Measurements from ENCODE around the gene PRELP.

The PRELP gene

DNA sequence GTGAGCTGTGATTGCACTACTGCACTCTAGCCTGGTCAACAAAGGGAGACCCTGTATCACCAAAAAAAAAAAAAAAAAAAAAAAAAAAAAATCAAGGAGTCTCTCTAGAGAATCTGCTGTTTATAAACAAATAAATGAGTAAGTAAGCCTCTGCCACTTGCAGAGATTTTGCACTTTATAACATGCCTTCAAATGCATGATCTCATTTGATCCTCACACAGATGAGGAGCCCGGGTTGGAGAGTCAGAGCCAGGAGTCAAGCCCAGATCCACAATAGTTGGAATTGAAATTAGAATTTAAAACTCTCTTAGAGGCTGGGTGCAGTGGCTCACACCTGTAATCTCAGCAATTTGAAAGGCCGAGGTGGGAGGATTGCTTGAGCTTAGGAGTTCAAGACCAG, 4.0 kb downstream of the PRELP start:
- no peak for DNase-seq

DNA sequence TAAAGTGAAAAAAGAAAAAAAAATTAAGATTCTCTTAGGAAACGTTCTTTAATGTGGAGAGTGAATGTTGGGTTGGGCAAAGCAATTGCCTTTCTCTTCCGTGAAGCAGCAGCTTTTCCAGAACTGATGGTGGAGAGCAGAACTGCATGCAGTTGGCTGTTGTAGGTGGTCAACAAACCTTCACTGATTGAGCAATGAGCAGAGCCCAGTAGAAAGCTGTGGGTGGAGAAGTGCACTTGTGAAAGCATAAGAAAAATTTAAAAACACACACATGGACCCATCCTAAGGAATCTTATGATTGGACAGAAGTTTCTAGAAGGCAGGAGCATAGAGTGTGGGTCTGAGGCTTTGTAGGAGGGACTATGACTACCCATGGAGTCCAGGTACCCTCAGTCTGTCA, 4.5 kb downstream of the PRELP start:
- no peak for DNase-seq

DNA sequence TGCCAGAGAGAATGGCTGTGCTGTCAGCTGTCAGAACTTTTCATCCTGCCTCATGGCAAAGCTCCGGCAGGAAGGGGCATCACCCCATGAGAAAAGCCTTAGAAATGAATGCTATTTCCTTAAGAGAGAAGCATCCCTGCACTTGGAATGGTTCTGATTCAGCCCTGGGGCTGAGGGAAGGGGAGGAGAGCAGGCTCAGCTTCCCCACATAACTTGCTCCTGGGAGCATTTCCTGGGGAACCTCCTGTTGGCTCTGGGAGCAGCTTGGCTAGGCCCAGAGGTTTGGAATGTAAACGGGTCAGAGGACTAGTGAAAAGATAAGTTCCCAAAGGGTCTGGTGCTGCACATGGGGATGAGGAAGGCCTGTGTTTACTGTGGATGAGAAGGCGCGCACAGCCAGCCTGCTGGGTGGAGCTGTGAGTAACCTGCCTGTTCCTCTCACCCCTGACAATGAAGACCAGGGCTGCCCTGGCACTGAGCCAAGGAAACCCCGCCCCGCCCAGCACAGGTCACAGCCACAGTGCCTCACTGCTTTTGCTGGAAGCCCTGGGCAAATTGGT, 5.0 kb downstream of the PRELP start:
- DNase-seq, result peak in 4 of 5 donors; percentile 10 to 24 (median 19)

DNA sequence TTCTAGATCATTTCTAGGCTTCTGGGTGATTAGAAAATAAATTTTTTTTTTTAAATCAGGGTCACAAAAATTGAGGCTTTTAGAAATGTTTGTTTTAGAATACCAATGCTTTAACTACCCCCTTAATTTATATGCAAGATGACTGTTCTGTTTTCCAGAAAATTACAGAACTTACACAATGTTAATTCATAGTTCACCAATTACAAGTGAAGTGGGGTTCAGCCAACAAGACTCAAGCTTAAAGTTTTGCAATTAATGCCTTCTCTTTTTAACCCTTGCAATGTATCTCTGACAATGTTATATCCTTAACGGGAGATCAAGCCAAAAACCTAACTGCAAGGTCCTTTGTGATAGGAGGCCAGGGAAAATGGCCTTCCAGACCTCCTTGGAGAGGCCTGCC, 5.6 kb downstream of the PRELP start:
- DNase-seq, result no peak

DNA sequence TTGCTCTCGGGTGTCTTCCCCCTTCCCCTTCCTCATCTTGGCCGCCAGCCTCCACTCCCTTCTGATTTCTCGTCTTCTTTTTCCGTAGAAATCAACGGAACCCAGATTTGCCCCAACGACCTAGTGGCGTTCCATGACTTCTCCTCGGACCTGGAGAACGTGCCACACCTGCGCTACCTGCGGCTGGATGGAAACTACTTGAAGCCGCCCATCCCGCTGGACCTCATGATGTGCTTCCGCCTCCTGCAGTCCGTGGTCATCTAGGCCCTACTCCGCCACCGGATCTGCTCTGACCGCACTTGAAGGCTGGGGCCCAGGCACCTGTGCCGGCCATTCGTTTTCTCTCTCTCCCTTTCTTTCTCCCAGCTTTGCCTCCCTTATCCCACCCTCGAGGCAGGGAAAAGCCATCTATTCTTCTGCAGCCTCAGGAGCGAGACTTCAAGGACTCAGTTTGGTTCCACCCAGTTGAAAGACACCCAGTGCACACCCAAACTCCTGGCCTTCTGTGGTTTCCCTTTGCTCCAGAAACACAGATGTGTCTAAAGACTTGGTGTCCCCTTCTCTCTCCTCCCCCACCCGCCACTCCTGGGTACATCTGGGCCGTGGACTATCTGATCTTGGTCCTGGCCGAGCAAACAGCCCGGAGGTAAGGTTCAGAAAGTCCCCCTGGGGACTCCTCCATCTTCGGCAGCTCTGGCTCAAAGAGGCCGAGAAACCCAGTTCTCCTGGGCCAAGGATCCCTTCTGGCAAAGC, 11.2 kb downstream of the PRELP start:
- no peak for DNase-seq

DNA sequence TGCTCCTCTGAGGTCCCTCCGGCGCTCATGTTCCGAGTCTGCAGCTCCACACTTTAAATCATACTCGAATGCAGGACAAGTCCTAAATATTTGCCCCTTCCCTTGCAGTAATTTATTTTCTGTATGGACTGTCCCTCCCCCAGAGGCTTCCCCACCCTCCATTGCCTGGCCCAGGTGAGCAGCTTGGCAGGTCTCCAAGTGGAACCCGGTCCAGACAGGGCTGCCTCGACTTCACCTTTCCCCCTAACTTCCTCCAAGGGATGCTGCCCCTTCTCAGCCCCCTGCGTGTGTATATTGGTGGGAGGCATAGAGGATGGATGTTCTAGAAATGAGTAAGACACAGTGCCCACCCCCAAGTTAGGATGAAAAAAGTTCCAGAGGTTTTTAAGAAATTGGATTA, 12.9 kb downstream of the PRELP start:
- no peak for DNase-seq

DNA sequence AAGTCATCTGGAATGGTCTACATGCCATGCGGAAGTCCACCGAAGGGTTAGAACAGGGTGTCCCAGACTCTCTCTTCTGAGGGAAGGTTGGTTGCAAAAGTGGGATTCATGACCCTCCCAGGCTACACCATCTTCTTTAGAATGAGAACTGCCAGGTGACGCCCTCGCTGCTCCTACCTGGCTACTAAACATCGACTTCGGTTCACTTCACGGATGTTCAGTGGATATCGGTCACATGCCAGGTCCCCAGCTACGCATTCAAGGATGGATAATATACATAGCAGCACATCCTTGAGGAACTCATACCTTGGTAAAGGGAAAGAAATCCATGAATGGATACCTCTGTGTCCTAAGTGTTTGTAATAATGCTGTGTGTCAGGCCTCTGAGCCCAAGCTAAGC, 15.0 kb downstream of the PRELP start:
- DNase-seq, result no peak

DNA sequence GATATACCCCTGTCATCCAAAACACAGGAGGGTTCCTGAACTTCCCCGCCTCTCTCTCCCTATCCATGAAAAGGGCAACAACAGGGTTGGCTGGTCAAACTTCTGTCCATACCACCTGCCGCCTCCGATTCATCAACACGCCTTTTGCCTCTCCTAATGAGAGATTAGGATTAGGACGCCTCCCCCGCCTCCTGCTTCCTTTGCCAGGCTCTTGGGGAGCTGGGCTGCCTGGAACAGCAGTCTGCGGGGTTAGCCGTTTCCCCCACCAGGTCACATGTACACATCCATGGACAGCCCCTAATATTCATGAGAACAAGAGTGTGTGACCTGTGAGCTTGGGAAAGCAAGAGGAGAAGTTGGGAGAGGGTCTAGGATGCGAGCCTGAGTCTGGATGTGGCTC, 16.1 kb downstream of the PRELP start:
- DNase-seq, result no peak

DNA sequence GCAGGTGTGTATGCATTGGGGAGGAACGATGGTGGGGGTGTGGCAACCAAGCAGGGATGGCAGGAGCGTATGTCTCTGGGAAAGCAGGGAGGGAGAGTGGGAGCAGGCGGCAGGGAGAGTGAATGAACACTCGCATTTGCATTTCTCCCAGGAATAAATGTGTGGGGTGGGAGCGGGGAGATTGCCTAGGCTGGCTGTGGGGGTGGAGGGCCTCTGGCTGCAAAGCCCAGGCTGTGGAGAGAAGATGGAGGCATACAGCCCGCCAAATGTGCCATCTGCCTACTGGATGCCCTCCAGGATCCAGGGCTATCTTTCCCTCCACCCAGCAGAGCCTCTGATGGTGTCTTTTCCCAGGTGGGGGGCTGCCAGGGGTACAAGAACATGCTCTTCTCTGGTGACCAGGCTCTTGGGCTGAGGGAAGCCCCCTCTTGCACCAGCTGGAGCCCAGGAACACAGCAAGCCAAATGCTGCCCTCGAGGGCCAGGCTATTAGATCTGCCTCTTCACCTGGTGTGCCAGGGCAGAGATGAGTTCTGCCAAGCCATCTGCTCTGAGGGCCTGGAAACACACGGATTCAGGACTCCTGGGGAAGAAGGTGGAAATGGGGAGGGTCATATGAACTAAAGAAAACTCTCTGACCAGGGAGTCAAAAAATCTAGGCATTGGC, 16.6 kb downstream of the PRELP start:
- no peak for DNase-seq

DNA sequence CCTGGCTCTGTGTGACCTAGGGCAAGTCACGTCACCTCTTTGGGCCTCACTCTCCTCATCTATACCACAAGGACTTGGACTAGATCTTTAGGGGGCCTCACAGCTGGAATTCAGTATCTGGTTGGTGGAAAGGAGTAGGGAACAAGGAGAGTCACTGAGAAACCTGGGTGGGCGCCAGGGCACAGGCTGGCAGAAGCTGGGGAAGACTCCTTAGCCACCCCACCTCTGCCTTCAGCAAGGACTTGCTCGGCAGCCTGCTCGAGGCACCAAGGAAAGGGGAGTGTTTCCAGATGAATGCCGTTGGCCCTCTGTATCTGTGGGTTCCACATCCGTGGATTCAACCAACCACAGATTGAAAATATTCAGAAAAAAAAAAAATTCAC, 17.1 kb downstream of the PRELP start:
- DNase-seq, result no peak

DNA sequence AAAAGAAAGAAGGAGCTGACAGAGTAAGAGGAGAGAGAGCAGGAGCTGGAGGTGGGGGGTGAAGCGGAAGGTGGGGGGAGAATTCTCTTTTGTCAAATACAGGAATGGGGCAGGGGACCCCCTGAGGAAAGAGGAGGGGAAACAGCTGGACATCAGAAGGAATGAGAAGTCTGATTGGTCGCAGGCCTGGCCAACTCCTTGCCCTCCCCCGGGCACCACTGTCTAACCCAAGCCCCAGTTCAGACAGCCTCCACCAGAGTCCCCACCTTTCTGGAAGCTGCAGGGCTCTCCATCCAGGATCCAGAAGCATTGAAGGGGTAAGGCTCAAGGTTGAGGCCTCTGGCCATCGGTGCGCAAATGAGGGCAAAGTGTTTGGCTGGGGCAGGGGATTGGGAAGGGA, 18.3 kb downstream of the PRELP start, which contains the start of gene OPTC:
OPTC (plus strand) TSS at position 253 of the 400 bp plus-strand sequence. CDS start 1,853 bp downstream, outside the sequence.
- no peak for DNase-seq

DNA sequence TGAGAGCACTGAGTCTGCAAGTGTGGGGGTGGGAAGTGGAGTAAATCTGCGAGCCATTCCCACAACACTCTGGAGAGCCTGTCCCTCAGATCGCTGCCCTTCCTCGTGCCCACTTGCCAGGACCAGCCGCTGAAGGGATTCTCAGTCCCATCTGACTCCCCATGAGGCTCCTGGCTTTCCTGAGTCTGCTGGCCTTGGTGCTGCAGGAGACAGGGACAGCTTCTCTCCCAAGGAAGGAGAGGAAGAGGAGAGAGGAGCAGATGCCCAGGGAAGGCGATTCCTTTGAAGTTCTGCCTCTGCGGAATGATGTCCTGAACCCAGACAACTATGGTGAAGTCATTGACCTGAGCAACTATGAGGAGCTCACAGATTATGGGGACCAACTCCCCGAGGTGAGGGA, 20.2 kb downstream of the PRELP start:
- DNase-seq, result no peak

DNA sequence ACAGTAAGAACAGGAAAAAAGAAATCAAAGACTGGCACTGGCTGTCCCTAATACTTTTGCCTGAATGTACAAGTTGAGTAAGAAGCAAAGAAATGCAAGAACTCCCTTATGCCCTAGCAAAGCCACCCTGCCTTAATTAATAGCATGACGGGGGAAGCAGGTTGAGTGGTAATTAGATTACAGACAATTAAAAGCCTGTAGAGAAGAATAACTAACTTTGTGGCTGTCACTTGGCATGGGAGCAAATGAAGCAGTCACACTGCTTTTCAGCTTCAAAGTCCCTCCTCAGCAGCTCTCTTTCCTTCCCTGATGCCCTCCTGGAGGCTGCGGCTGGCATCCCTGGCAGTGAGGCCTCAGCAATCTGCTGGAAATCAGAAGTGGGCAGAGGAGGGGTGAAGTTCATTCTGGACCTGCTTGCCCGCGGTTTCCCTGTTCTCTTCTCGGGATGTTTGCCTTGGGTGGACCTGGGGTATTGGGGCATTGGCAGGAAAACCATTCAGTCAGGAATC, 21.7 kb downstream of the PRELP start:
- no peak for DNase-seq

DNA sequence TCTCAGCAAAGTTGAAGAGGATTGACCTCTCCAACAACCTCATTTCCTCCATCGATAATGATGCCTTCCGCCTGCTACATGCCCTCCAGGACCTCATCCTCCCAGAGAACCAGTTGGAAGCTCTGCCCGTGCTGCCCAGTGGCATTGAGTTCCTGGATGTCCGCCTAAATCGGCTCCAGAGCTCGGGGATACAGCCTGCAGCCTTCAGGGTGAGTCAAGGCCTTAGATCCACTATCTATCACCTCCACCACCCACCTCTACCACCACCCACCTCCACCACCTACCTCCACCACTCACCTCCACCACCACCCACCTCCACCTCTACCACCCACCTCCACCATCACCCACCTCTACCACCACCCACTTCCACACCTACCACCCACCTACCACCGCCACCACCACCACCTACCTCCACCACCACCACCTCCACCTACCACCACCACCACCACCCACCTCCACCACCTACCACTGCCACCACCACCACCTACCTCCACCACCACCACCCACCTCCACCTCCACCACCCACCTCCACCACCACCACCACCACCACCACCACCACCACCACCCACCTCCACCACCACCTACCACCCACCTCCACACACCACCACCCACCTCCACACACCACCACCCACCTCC, 24.2 kb downstream of the PRELP start:
- DNase-seq, result no peak

DNA sequence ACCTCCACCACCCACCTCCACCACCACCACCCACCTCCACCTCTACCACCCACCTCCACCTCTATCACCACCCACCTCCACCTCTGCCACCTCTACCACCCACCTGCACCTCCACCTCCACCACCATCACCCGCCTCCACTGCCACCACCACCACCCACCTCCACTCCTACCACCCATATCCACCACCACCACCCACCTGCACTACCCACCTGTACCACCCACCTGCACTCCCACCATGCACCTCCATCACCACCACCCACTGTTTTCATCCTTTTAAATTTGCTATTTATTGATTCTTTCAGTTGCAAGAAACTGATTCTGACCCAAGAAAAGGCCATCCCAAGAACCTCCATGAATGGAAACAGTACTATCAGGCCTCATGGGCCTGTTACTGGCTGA, 24.7 kb downstream of the PRELP start:
- DNase-seq, result no peak

DNA sequence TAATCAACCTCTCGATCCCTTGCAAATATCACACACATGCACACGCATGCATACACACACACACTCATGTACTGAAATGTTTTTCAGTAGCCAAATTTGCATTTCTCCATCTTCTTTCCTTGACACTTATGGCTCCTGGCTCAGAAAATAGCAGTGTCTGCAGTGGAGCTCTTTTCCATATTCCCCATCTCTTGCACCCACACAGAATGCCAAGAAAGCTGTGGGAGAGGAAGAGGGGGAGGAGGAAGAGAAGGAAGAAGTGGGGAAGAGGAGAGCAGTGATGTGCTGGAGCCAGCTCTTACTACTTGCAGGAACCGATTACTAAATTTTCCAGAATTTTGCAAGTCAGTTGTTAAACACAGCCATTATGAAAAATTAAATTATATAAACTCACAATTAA, 28.2 kb downstream of the PRELP start:
- DNase-seq, result no peak

DNA sequence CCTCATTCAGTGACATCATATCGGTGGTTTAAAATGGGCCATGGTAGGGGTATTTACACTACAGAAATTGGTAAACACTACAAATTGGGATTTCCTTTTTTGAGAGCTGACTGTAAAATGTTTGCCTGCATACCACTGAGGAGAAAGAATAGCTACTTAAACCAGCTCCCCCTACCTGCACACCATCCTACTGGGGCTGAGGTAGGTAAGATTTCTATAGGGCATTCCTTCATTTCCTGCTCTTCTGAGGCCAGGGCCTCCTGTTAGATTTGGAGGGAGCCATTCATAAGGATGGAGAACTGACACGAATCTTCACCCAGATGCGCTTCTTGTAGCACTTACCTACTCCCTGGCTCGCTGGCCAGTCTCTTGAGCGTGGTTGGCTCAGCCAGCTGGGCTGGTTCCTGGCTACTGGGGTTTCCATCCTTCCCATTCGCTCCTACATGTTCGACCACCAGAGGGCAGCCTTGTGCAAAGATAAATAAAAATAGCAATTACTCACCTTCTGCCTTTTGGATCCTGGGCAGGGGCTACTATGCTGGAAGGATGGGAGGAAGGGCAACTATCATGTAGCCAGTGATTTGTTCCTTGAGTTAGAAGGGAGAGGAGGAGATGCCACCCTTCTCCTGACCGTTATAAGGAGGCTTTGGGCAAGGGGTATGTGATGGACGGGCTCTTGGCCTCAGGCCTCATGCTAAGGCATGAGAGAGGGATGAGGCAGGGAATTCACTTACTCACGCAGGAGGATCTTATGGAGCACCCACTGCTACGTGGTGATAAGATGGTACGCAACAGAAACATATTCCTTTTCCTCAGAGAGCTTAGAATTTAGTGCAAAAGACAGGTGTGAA, 29.0 kb downstream of the PRELP start:
- DNase-seq, result peak; percentile 42 to 73 (median 59)

DNA sequence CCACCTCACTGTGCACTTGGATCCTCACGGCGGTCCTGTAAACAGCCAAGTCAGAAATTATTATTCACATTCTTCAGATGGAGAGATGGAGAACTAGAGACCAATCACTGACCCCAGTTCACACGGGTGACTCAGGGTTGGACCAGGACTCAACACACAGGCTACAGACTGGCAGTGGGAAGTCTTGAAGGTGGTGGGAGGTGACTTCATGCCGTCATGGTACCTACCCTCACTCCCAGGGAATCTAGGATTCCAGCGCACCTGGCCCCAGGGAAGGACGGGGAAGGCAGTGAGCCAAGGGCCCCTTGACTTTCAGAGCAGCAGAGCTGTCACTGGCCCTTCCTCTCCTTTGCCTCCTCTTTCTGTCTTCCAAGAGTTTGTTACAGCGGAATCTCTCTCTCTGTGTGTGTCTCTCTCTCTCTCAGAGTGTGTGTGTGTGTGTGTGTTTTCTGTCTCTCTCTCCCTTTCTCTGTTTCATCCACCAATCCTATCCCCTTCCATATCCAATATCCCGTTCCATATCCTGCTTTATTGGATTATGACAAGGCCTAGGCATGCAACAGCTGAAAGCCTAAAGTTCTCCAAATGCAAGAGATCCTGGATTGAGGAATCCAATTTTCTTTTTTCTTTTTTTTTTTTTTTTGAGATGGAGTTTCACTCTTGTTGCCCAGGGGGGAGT, 30.1 kb downstream of the PRELP start:
- no peak for DNase-seq

DNA sequence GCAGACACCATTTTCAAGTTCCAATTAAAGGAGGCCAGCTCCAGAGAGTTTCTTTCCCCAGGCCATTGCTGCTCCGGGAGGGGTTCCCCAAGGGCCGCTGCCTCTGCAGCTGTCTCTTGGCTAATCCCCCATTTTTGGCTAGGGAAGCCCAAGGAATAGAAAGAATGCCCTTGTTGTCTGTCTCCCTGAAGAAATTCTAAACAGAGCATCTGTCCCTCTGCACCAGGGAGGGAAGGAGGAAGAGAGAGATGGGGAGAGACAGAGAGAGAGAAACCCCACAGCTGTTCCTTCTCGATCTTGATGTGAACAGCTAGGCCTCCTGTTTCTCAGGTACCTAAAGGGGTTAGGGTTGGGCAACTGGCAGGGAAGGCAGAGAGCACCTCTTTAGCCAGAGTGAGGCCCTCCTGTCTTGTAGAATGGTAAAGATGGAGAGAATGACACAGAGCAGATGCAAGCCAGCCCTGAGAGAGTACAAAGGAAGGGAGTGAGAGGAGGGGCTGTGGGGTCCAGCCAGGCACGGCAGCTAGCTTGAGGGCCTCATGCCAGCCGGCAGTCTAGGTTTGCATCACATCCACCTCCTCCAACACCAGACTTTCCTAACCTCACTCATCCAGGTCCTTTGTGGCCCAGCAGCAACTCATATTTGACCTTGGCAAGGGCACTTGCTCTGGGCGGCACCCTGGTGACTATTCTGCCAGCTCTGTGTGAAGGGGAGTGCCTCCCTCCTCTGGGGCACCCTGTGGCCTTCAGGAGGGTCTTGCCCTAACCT, 31.4 kb downstream of the PRELP start:
- DNase-seq, result no peak

DNA sequence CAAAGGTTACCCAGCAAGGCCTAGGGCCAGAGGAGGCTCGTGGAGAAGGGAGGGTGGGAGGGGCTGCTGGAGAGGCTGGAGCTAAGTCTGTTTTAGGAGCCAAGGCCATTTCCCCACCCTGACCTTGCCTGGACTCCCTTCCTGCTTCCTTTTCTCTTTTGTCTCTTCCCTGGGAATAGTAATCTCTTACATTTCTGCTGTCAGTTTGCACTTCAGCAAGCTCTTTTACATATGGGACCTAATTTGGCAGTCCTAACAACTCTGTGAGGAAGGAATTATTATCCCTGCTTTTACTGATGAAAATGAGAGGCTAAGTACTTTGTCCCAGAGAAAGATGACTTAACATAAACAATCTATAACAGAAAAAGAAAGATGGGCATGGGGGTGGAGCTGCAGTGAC, 32.2 kb downstream of the PRELP start:
- DNase-seq, result no peak

DNA sequence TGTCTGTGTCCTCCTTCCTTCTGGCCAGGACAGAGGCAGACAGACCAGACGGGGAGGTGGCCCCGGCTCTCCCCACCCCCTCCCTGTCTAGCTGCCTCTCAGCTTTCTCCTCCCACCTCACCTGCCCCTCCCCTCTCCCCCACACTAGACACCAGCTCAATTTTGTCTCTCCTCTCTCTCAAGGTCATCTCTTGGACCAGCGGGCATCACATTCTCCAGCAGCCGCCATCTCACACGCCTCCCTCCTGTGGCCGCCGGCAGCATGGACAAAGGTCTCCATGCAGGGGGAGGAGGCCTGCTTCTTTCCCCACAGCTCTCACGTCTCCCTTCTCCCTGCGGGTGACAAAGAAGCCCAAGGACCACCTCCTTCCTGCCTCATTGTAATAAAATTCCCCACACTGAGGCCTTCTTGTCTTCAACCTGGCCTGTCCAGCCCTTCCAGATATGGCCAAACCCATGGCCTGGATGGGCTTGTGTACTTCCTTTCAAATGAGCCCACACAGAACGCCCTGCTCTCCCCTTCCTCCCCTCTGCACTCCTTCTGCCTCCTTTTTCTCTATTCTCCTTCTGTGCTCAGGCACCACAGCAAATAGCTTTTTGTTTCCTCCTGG, 33.0 kb downstream of the PRELP start:
- DNase-seq, result no peak

Data from T-helper 1 cell (primary cell).